NCI-H748 (cell line): ENCODE data around the gene HABP4.
A peak's percentile ranks its signal among the peaks of the same experiment; 100 is the strongest.

Experiments used
- DNase-seq: peaks from one replicate; lab custom pipeline; 2025; ENCODE audit not compliant: unreplicated experiment; lab: John Stamatoyannopoulos, UW

HABP4 gene, protein sequence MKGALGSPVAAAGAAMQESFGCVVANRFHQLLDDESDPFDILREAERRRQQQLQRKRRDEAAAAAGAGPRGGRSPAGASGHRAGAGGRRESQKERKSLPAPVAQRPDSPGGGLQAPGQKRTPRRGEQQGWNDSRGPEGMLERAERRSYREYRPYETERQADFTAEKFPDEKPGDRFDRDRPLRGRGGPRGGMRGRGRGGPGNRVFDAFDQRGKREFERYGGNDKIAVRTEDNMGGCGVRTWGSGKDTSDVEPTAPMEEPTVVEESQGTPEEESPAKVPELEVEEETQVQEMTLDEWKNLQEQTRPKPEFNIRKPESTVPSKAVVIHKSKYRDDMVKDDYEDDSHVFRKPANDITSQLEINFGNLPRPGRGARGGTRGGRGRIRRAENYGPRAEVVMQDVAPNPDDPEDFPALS

GRCh38 chr9:96449845-96450612 lies at the start of gene HABP4:
Gene HABP4, plus strand, starts transcription at chr9:96450169. Its CDS starts 111 bp downstream, at chr9:96450280.
- peak; percentile 96 for DNase-seq

GRCh38 chr9:96408409-96409280 lies 41.3 kb upstream of the HABP4 start:
- DNase-seq, result peak; percentile 31

DNA sequence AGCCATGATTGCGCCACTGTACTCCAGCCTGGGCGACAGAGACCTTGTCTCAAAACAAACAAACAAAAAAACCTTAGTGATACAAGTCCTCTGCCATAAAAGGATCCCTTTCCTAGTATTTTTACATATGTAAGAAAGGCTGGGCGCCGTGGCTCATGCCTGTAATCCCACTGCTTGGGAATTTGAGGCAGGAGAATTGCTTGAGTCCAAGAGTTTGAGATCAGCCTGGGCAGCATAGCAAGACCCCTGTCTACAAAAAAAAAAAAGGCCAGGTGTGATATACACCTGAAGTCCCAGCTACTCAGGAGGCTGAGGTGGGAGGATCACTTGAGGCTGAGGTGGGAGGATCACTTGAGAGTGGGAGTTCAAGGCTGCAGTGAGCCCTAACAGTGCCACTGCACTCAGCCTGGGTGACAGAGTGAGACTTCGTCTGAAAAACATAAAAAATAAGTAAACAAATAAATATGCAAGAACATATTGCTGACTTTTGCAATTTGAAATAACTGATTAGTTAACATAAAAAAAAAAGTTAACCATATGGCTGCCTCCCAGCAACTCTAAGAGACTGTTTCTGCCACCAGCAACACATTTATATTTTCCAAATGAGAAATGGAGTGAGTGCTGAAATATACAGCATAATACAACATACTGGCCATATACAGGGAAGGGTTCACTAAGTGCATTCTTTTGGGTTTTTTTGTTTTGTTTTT lies 38.7 kb upstream of the HABP4 start:
- no peak for DNase-seq

DNA sequence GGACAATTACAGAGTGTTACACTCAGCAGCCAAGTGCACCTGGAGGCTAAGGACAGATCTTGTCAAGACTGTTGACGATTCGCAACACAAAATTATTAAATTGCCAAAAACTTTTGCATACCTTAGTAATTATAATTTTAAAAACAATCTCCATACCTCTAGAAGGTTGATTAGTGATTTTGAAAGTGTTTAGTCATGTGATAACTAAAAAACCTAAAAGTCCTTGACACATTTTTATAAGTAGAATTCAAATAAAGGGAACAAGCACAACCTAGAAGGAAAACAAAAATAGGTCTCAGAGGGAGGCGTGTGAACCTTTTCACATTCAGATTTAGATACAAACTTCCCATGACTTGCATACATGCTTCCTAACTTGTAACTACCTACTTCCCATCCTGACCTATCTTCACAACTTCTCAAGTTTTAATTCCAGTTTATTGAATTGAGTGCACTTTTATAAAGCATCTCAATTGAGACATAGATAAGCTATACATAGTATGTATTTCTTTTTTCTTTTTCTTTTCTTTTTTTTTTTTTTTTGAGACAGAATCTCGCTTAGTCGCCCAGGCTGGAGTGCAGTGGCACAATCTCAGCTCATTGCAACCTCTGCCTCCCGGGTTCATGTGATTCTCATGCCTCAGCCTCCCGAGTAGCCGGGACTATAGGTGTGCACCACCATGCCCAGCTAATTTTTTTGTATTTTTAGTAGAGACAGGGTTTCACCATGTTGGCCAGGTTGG lies 37.6 kb upstream of the HABP4 start:
- no peak for DNase-seq

- peak; percentile 42 for DNase-seq
These were observed 36.4 kb upstream of the HABP4 start for GRCh38 chr9:96413302-96414221.

DNA sequence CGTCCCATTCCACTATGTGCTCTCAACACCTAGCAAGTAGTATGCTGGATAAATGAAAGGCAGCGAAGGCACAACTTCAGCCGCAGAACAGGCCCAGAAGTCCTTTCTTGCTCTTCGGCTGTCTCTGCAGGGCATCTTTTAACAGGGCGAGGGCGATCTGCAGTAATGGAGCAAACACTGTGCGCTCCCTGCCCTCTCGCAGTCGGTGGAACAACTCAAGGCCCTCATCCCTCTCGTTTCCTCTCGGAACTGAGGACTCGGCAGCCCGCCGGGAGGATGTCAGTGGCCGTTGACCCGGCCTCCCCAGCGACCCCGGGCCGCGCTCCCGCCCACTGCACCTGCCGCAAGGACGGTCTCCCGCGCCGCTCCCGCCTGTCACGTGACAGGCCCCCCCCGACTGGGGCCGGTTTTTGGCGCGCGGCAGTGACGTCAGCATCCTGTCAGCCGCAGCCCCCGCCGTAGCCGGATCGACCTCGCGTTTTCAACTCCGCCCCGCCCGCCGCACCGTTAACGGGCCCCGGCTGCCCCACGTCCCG lies 32.9 kb upstream of the HABP4 start:
- peak; percentile 93 for DNase-seq

DNA sequence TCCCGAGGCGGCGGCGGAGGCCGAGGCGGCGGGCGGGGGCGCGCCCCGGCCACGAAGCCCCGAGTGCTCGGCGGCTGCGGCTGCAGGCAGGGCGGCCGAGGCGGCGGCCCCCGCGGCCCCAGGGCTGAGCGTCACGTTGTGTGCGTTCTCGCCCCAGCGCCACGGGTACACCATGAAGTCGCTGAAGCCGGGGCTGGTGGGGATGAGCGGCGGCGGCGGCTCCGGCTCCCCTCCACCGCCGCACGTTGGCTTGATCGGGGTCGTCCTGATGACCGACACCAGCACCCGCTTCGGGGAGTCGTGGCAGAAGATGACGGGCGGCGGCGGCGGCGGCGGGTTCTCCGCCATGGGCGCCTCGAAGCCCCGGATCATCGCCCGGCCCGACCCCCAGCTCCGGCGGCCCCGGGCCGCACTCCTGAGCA lies 32.3 kb upstream of the HABP4 start:
- peak; percentile 58 for DNase-seq

DNA sequence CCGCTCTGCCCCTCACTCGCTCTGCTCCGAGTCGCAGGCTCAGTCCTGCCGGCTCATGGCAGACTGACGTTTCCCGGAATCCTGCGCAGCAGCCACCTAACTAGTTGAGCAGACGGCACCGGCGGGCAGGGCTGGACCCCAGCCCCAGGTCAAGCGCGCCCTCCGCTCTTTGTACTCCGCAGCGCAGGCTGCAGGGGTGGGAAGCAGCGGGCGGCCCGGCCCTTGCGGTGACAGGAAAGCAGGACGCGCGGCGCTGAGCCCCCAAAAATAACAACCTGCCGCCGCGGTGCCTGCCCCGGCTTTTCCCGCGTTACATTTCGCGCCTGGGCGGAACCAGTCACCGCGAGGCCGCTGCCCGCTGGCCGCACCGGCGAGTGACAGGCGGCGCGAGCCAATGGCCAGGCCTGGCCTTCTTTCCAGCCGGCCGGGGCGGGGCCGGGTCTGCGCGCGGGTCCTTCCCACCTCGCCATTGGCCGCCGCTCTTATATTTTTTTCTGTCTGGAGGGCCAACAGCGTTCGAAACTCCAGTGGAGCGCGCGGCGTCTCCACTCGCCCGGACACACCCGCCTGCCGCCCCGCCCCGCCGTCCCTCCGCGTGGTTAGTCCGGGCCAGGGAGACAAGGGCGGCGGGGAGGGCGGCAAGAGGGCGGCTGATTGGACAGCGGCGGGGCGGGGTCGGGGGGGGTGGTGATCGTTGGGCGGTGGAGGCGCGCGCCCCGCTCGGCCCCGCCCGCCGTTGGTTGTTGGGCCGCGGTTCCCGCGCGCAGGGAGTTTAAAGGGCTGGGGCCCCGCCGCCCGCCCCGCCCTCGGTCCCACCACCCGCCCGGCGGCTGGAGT lies 31.7 kb upstream of the HABP4 start, which contains the start of gene ZNF367:
ZNF367 (minus strand) TSS at position 288 of the 837 bp plus-strand sequence. CDS start 338 bp downstream, outside the sequence.
- DNase-seq, result peak; percentile 99

GRCh38 chr9:96418920-96419690 lies 30.9 kb upstream of the HABP4 start:
- peak; percentile 96 for DNase-seq

DNA sequence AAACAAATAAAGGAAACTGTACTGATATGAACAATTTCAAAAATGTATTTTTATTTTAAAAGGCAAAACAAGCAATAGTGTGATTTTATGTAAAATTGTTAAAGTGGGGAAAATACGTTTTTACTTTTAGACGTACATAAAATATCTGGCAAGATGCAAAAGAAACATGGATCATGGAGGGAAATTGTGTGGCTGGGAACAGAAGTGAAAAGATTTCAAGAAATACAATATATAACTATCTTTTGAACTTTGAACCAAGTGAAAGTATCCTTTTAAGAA lies 30.3 kb upstream of the HABP4 start:
- DNase-seq, result no peak

- DNase-seq, result peak; percentile 30
These were observed 29.3 kb upstream of the HABP4 start for GRCh38 chr9:96420468-96421219.

- DNase-seq, result no peak
These were observed 26.5 kb upstream of the HABP4 start for GRCh38 chr9:96423322-96423984.

DNA sequence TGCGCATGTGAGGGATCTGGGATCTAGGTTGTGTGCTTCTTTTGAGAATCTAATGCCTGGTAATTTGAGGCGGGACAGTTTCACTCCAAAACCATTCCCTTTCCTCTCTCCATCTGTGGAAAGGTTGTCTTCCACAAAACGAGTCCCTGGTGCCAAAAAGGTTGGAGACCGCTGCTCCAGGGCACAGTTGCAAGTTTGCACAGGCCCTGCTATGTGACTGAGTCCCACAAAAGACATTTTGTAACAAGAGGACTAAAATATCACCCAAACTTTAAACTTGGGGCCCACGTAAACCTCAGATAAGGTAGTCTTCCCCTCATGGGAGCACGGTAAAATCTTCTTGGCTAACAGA lies 26.0 kb upstream of the HABP4 start:
- no peak for DNase-seq

- no peak for DNase-seq
These were observed 24.3 kb upstream of the HABP4 start for GRCh38 chr9:96425500-96426169.

- no peak for DNase-seq
These were observed 20.2 kb upstream of the HABP4 start for GRCh38 chr9:96429732-96430131.
